Fibroblast of lung (primary cell): ENCODE measurements around the gene RUSC2. TPM values are rescaled to one million over a fixed set of nuclear protein-coding genes. Genes with fewer than 3 reads are reported as not detected.

Experiments
- DNase-seq, 2 donors: peaks; one replicate each; pipeline versions ENCODE4 v3.0.0 to v3.0.0-alpha.2; 2010; ENCODE audit warnings: low read depth in 2 of 2
- H2AFZ ChIP-seq: 2 replicates; pipeline ENCODE4 v1.5.1; 2012; ENCODE audit warnings: low read length, control low read depth, inconsistent platforms
- H3K27ac ChIP-seq: 2 replicates; pipeline ENCODE4 v1.5.1; 2011; ENCODE audit warnings: low read length, control low read depth; ENCODE audit not compliant: insufficient read depth
- H3K27me3 ChIP-seq: 2 replicates; pipeline ENCODE4 v1.5.1; 2011; ENCODE audit warnings: mild to moderate bottlenecking, low read length; ENCODE audit not compliant: control insufficient read depth, insufficient read depth
- H3K36me3 ChIP-seq: 2 replicates; pipeline ENCODE4 v1.5.1; 2011; ENCODE audit warnings: low read length; ENCODE audit not compliant: control insufficient read depth, insufficient read depth
- H3K4me1 ChIP-seq: 2 replicates; pipeline ENCODE4 v1.5.1; 2011; ENCODE audit warnings: low read length; ENCODE audit not compliant: control insufficient read depth, insufficient read depth; ENCODE audit errors: extremely low read depth
- H3K4me2 ChIP-seq: 2 replicates; pipeline ENCODE4 v1.5.1; 2011; ENCODE audit warnings: low read length, control low read depth; ENCODE audit not compliant: insufficient read depth; ENCODE audit errors: extremely low read depth
- H3K4me3 ChIP-seq, 4 experiments: fragments of 200-600 bp in 1 of 4; sonication (generic) in 1 of 4; replicated peaks in 1 of 4; 2 replicates each; pipeline ENCODE4 v1.5.1; 2011 to 2016; ENCODE audit warnings: low read length in 4 of 4, low read depth in 3 of 4, mild to moderate bottlenecking in 3 of 4, control low read depth in 2 of 4, inconsistent platforms in 1 of 4, mixed read lengths in 1 of 4; ENCODE audit not compliant: insufficient read depth in 1 of 4; ENCODE audit errors: control extremely low read depth in 1 of 4
- H3K79me2 ChIP-seq: 2 replicates; pipeline ENCODE4 v1.5.1; 2012; ENCODE audit warnings: mild to moderate bottlenecking, low read length, inconsistent platforms; ENCODE audit not compliant: control insufficient read depth, insufficient read depth
- H3K9ac ChIP-seq: 2 replicates; pipeline ENCODE4 v1.5.1; 2011; ENCODE audit warnings: mild to moderate bottlenecking, low read length, control low read depth; ENCODE audit not compliant: insufficient read depth
- H3K9me3 ChIP-seq: 2 replicates; pipeline ENCODE4 v1.5.1; 2012; ENCODE audit warnings: low read depth, low read length; ENCODE audit not compliant: control insufficient read depth, insufficient read depth
- H4K20me1 ChIP-seq: 2 replicates; pipeline ENCODE4 v1.5.1; 2011; ENCODE audit warnings: low read length; ENCODE audit not compliant: control insufficient read depth, insufficient read depth; ENCODE audit errors: extremely low read depth
- CTCF ChIP-seq, 2 donors: IDR thresholded peaks in 1 of 2; conservative IDR thresholded peaks in 1 of 2; 1 replicate in 1 of 2; 2 replicates in 1 of 2; pipeline ENCODE4 v1.5.1; 2011 to 2012; ENCODE audit warnings: low read length in 2 of 2, control low read depth in 1 of 2, inconsistent platforms in 1 of 2, low read depth in 1 of 2, mild to moderate bottlenecking in 1 of 2
- EZH2 ChIP-seq: IDR thresholded peaks from 2 replicates; pipeline ENCODE4 v1.5.1; 2012; ENCODE audit warnings: low read length, control low read depth, mild to moderate bottlenecking; ENCODE audit errors: missing control alignments
- polyA plus RNA-seq, 2 donors: library from polyadenylated mRNA; depleted of rRNA in 1 of 2; stranded (reverse) in 1 of 2; unstranded in 1 of 2; fragments of >200 nt; gene quantifications; 2 replicates each; pipeline ENCODE4 v1.2.1, GENCODE V29; 2011 to 2012; ENCODE audit warnings: missing spikeins in 1 of 2
- total RNA-seq: library from RNA; depleted of rRNA; stranded (reverse); fragments of >200 nt; gene quantifications from 2 replicates; pipeline ENCODE4 v1.2.1, GENCODE V29; 2014

RUSC2 gene
- total and polyA plus RNA-seq, 2 donors (not counting 1 experiment from before 2014, with no cell fraction given), result 14.8 to 15.5 TPM

DNA sequence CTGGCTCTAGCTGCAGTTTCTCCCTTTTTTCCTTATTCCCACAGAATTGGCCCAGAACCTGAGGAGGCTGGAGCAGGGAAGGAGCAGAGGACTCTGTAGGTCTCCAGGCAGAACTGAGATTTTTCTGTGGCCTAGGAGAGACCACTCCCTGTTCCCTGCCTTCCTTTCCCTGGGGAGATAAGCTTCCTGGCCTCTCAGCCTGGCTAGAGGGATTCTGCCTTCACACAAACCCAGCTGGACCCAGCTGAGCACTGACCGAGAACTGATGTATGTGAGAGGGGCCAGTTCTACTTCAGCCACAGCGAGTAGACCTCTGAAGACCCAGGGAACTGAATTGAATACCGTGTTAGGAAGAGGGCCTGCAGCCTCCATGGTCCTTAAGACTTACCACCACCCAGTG, 48.0 kb downstream of the RUSC2 start:
- H4K20me1 ChIP-seq, result no peaks in the 10 kb centered on the region
- TF ChIP-seq EZH2 (no peak), CTCF (conservative IDR thresholded peaks at IDR 0.05 in 1 of 2, IDR thresholded peaks at IDR 0.05 in 1 of 2; ENCODE audit: low read depth in 1 of 2, low read length in 2 of 2) (no peak)
- H3K27ac ChIP-seq, result peak overlapping the region; percentile 88
- peaks cover 50% of the 10 kb centered on the region for H3K79me2 ChIP-seq
- H3K4me1 ChIP-seq, result peaks cover 21% of the 10 kb centered on the region
- no peaks in the 10 kb centered on the region for H3K36me3 ChIP-seq
- H3K4me2 ChIP-seq, result peak overlapping the region; percentile 68
- H3K9ac ChIP-seq, result peak overlapping the region; percentile 68
- peak in 1 of 2 donors; percentile 48 for DNase-seq
- no peaks in the 10 kb centered on the region for H3K9me3 ChIP-seq
- H3K4me3 ChIP-seq, result peak overlapping the region in 1 of 4 experiments; percentile 73
- no peaks in the 10 kb centered on the region for H3K27me3 ChIP-seq
- H2AFZ ChIP-seq, result peak overlapping the region; percentile 17

GRCh38 chr9:35538361-35539234, 48.7 kb downstream of the RUSC2 start:
- peak overlapping the region; percentile 97 for H3K4me2 ChIP-seq
- DNase-seq, result peak; percentile 85 to 86
- H4K20me1 ChIP-seq, result no peaks in the 10 kb centered on the region
- peaks cover 21% of the 10 kb centered on the region for H3K4me1 ChIP-seq
- no peaks in the 10 kb centered on the region for H3K36me3 ChIP-seq
- H3K79me2 ChIP-seq, result peaks cover 53% of the 10 kb centered on the region
- H2AFZ ChIP-seq, result peak overlapping the region; percentile 75
- peak overlapping the region; percentile 68 for H3K9ac ChIP-seq
- H3K27ac ChIP-seq, result peak overlapping the region; percentile 88
- H3K4me3 ChIP-seq, result peak overlapping the region; percentile 53 to 73 (median 70)
- TF ChIP-seq EZH2 (no peak), CTCF (conservative IDR thresholded peaks at IDR 0.05 in 1 of 2, IDR thresholded peaks at IDR 0.05 in 1 of 2; ENCODE audit: low read depth in 1 of 2, low read length in 2 of 2) (no peak)
- no peaks in the 10 kb centered on the region for H3K27me3 ChIP-seq
- H3K9me3 ChIP-seq, result no peaks in the 10 kb centered on the region

Other genes starting within 250 kb of the RUSC2 start
- gene TESK1, start 115.2 kb downstream of the RUSC2 start, total RNA-seq, result 9.4 and 10.5 TPM in 2 replicates
- 12.0 and 12.5 TPM in 2 replicates for gene TESK1, start 115.2 kb downstream of the RUSC2 start, polyA plus RNA-seq
- gene CD72, start 128.3 kb downstream of the RUSC2 start, total RNA-seq, result 1.0 and 2.8 TPM in 2 replicates
- gene CD72, start 128.3 kb downstream of the RUSC2 start, polyA plus RNA-seq, result 0.64 and 1.00 TPM in 2 replicates
- gene SIT1, start 160.8 kb downstream of the RUSC2 start, total RNA-seq, result 0.17 TPM in 1 of 2 replicates, not detected in the other
- 0.07 TPM in 1 of 2 replicates, not detected in the other for gene SIT1, start 160.8 kb downstream of the RUSC2 start, polyA plus RNA-seq
- gene RMRP, start 167.9 kb downstream of the RUSC2 start, total RNA-seq, result 67,954 and 162,287 TPM in 2 replicates
- gene RMRP, start 167.9 kb downstream of the RUSC2 start, polyA plus RNA-seq, result 75.4 and 110 TPM in 2 replicates
- gene CCDC107, start 168.2 kb downstream of the RUSC2 start, total RNA-seq, result 15.4 and 20.6 TPM in 2 replicates
- gene CCDC107, start 168.2 kb downstream of the RUSC2 start, polyA plus RNA-seq, result 20.2 and 24.9 TPM in 2 replicates
- under 0.01 and 0.66 TPM in 2 replicates for gene ARHGEF39, start 175.1 kb downstream of the RUSC2 start, total RNA-seq
- 0.77 and 3.9 TPM in 2 replicates for gene ARHGEF39, start 175.1 kb downstream of the RUSC2 start, polyA plus RNA-seq
- 0.17 and 0.26 TPM in 2 replicates for gene CA9, start 183.8 kb downstream of the RUSC2 start, total RNA-seq
- gene CA9, start 183.8 kb downstream of the RUSC2 start, polyA plus RNA-seq, result 0.59 TPM in 1 of 2 replicates, not detected in the other
- gene TPM2, start 199.8 kb downstream of the RUSC2 start, total RNA-seq, result 696 and 1,003 TPM in 2 replicates
- gene TPM2, start 199.8 kb downstream of the RUSC2 start, polyA plus RNA-seq, result 1,280 and 1,927 TPM in 2 replicates
- 214 and 405 TPM in 2 replicates for gene TLN1, start 242.1 kb downstream of the RUSC2 start, total RNA-seq
- gene TLN1, start 242.1 kb downstream of the RUSC2 start, polyA plus RNA-seq, result 214 and 244 TPM in 2 replicates
- gene CREB3, start 242.6 kb downstream of the RUSC2 start, total RNA-seq, result 64.7 and 70.2 TPM in 2 replicates
- 50.2 and 55.8 TPM in 2 replicates for gene CREB3, start 242.6 kb downstream of the RUSC2 start, polyA plus RNA-seq